PC-3 (cell line): Measurements from ENCODE around the gene GRP. TPM values are rescaled to one million over a fixed set of nuclear protein-coding genes. Genes with fewer than 3 reads are reported as not detected.

ENCODE experiments used
- ATAC-seq: fragments of 200-7000 bp; cut with Tn5 transposase; 2 replicates; pipeline ENCODE4 v1.9.1; 2020; ENCODE audit warnings: mild to moderate bottlenecking, moderate library complexity
- BruUV-seq: library from RNA; stranded (reverse); fragments of 400-500 nt; replicated peaks from 2 replicates; lab custom pipeline; 2021; lab: Mats Ljungman, UMichigan
- CTCF ChIA-PET: fragments of 300-600 bp; sonication (Branson Sonifier 250); formaldehyde crosslinking; loops from one replicate; lab custom pipeline; 2022; ENCODE audit warnings: antibody characterized with exemption; lab: Charles Lee
- POLR2A ChIA-PET: fragments of 300-600 bp; sonication (Branson Sonifier 250); formaldehyde crosslinking; loops from one replicate; lab custom pipeline; 2022; ENCODE audit warnings: antibody characterized with exemption; ENCODE audit not compliant: unreplicated experiment; lab: Charles Lee
- DNase-seq: peaks from one replicate; pipeline ENCODE4 v3.0.0-alpha.2; 2015
- H2AFZ ChIP-seq: fragments of 300-600 bp; sonication (generic); 2 replicates; pipeline ENCODE4 v1.6.0; 2016; ENCODE audit warnings: antibody characterized with exemption, low read length
- H3F3A ChIP-seq: fragments of 300-600 bp; sonication (generic); one replicate; pipeline ENCODE4 v1.6.0; 2017; ENCODE audit warnings: antibody characterized with exemption, low read length, control low read depth, mild to moderate bottlenecking; ENCODE audit not compliant: unreplicated experiment
- H3K27ac ChIP-seq: fragments of 300-600 bp; sonication (generic); 2 replicates; pipeline ENCODE4 v1.5.1; 2016; ENCODE audit warnings: mild to moderate bottlenecking, low read length
- H3K27me3 ChIP-seq: fragments of 300-600 bp; sonication (generic); 2 replicates; pipeline ENCODE4 v1.6.1; 2016; ENCODE audit warnings: low read length, mixed read lengths
- H3K36me3 ChIP-seq: fragments of 300-600 bp; sonication (generic); 2 replicates; pipeline ENCODE4 v1.6.1; 2016; ENCODE audit warnings: low read depth, mixed run types, low read length, mixed read lengths
- H3K4me1 ChIP-seq: fragments of 300-600 bp; sonication (generic); 2 replicates; pipeline ENCODE4 v1.5.1; 2016; ENCODE audit warnings: low read length; ENCODE audit not compliant: insufficient read depth
- H3K4me2 ChIP-seq: fragments of 300-600 bp; sonication (generic); 2 replicates; pipeline ENCODE4 v1.6.0; 2016; ENCODE audit warnings: low read length
- H3K4me3 ChIP-seq: fragments of 300-600 bp; sonication (generic); 2 replicates; pipeline ENCODE4 v1.5.1; 2016; ENCODE audit warnings: mild to moderate bottlenecking, low read length, mixed read lengths
- H3K79me2 ChIP-seq: fragments of 300-600 bp; sonication (generic); 2 replicates; pipeline ENCODE4 v1.6.1; 2017; ENCODE audit warnings: low read length, mixed read lengths
- H3K9ac ChIP-seq: fragments of 300-600 bp; sonication (generic); 2 replicates; pipeline ENCODE4 v1.6.0; 2016; ENCODE audit warnings: mild to moderate bottlenecking, low read length
- H3K9me2 ChIP-seq: fragments of 300-600 bp; sonication (generic); replicated peaks from 2 replicates; pipeline ENCODE4 v1.6.1; 2016; ENCODE audit warnings: mixed run types, low read length, mixed read lengths
- H3K9me3 ChIP-seq: fragments of 300-600 bp; sonication (generic); 2 replicates; pipeline ENCODE4 v1.6.1; 2016; ENCODE audit warnings: low read length, mixed read lengths
- H4K20me1 ChIP-seq: fragments of 300-600 bp; sonication (generic); 2 replicates; pipeline ENCODE4 v1.6.1; 2016; ENCODE audit warnings: low read length, mixed read lengths
- EZH2 ChIP-seq: fragments of 300-600 bp; sonication (generic); IDR thresholded peaks from one replicate; pipeline ENCODE4 v1.6.1; 2017; ENCODE audit warnings: antibody characterized with exemption, mild to moderate bottlenecking, low read length; ENCODE audit not compliant: unreplicated experiment
- EZH2phosphoT487 ChIP-seq: fragments of 300-600 bp; sonication (generic); IDR thresholded peaks from 2 replicates; pipeline ENCODE4 v1.6.1; 2018; ENCODE audit warnings: mild to moderate bottlenecking, antibody characterized with exemption, low read length, borderline replicate concordance
- intact Hi-C: fragments of 100-400 bp; cut with micrococcal nuclease; formaldehyde crosslinking; loops from 2 replicates; pipeline ENCODE4 v1.9.0; 2023
- total RNA-seq: library from RNA; depleted of rRNA; stranded (reverse); fragments of >200 nt; gene quantifications from 2 replicates; pipeline ENCODE4 v1.2.3, GENCODE V29; 2014
- TF ChIP-seq, protein P1 (sequence below): fragments of 300-600 bp; sonication (generic); conservative IDR thresholded peaks from 2 replicates; pipeline ENCODE4 v1.5.1; 2017; ENCODE audit warnings: antibody characterized with exemption, low read depth, mild to moderate bottlenecking, low read length

The GRP gene
- total RNA-seq, 1 experiment from 2014 or later: not detected

DNA sequence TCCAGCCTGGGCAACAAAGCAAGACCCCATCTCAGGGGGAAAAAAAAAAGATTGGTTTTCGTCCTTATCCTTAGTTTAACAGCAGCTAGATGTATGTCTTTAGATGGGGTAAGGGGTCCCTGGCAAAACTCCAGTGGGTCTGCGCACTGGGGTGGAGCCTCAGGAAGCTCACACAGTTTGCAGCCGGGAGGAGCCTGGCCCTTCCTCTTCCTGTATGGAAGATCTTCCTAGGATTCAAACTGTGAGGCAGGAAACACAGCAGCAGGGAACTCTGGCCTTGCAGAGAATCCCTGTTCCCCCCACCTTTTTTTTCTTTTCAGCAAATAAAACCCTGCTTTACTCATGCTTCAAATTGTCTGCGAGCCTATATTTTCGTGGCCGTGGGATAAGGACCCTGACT lies 12.5 kb upstream of the GRP start:
- H3K4me3 ChIP-seq: no peak overlapping the region
- ATAC-seq: no peak
- no peak overlapping the region for H3K4me2 ChIP-seq
- H3K4me1 ChIP-seq: peaks cover 9% of the 10 kb centered on the region
- POLR2A ChIA-PET: no interaction called here
- TF ChIP-seq EZH2phosphoT487: no peak
- no peaks in the 10 kb centered on the region for H3K9me2 ChIP-seq
- no peaks in the 10 kb centered on the region for H4K20me1 ChIP-seq
- no peaks in the 10 kb centered on the region for H3F3A ChIP-seq
- DNase-seq: no peak
- H2AFZ ChIP-seq: no peak overlapping the region
- no peaks in the 10 kb centered on the region for H3K79me2 ChIP-seq
- intact Hi-C loops: no loop called here
- no peak overlapping the region for H3K27ac ChIP-seq
- CTCF ChIA-PET: no interaction called here
- H3K9me3 ChIP-seq: no peaks in the 10 kb centered on the region
- H3K9ac ChIP-seq: no peak overlapping the region
- BruUV-seq: no TSS peak
- peaks cover 12% of the 10 kb centered on the region; the same call in 1 of the 2 replicates for H3K27me3 ChIP-seq
- no peaks in the 10 kb centered on the region for H3K36me3 ChIP-seq

DNA sequence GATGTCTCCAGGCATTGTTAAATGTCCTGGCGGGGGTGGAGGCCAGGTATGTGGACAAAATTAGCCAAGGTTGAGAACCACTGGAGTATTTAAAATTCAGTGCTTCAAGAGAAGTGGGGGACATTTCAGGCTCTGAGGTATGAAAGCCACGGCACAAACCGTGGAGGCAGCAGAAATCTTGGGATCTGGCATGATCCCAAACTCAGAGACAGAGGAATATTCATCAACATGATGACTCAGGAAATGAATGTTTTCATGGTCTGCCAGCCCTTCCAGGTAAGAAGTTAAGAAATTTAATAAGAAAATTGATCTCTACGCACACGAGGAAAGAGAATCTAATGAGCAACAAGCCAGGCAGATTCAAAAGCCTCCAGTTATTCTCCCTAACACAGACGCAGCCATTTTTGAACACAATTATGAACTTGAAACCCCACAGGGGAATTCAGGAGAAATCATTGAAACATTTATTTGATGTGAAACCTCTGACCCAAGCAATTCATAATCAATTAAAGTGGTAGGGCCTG lies 11.3 kb upstream of the GRP start:
- ATAC-seq: no peak
- POLR2A ChIA-PET: no interaction called here
- Histone ChIP-seq H3K4me1 (peaks cover 9% of the 10 kb centered on the region), H2AFZ (no peak overlapping the region), H3K36me3 (no peaks in the 10 kb centered on the region), H3K4me3 (no peak overlapping the region), H3K79me2 (no peaks in the 10 kb centered on the region), H3K9me2 (no peaks in the 10 kb centered on the region), H3K27ac (no peak overlapping the region), H3F3A (no peaks in the 10 kb centered on the region), H3K9ac (no peak overlapping the region), H3K9me3 (no peaks in the 10 kb centered on the region), H3K27me3 (peaks cover 9% of the 10 kb centered on the region), H4K20me1 (no peaks in the 10 kb centered on the region), H3K4me2 (peak overlapping the region; percentile 20)
- TF ChIP-seq EZH2 (no peak), EZH2phosphoT487 (no peak)
- TF ChIP-seq, protein P1, sequence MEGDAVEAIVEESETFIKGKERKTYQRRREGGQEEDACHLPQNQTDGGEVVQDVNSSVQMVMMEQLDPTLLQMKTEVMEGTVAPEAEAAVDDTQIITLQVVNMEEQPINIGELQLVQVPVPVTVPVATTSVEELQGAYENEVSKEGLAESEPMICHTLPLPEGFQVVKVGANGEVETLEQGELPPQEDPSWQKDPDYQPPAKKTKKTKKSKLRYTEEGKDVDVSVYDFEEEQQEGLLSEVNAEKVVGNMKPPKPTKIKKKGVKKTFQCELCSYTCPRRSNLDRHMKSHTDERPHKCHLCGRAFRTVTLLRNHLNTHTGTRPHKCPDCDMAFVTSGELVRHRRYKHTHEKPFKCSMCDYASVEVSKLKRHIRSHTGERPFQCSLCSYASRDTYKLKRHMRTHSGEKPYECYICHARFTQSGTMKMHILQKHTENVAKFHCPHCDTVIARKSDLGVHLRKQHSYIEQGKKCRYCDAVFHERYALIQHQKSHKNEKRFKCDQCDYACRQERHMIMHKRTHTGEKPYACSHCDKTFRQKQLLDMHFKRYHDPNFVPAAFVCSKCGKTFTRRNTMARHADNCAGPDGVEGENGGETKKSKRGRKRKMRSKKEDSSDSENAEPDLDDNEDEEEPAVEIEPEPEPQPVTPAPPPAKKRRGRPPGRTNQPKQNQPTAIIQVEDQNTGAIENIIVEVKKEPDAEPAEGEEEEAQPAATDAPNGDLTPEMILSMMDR: no peak
- intact Hi-C loops: no loop called here
- CTCF ChIA-PET: no interaction called here
- no TSS peak for BruUV-seq
- DNase-seq: peak; percentile 65

DNA sequence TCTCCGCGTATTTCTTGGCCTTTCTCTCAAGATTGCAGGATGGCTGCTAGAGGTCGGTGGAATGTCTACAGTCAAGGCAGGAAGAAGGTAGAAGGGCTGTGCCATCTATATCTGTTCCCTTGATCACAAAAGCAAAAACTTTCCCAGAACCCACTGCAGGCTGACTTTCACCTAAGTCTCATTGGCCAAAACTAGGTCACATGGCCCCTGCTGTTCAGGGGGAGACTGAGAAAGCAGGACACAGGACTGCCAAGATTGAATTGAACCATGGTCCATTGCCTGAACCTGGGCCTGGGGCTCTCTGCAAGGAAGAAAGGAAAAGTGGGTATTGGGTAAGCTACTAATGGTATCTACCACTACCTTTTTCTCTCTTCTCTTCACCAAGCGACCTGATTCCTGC lies 9.7 kb upstream of the GRP start:
- Histone ChIP-seq H4K20me1 (no peaks in the 10 kb centered on the region), H3K79me2 (no peaks in the 10 kb centered on the region), H3K4me2 (no peak overlapping the region), H3K9ac (no peak overlapping the region), H2AFZ (no peak overlapping the region), H3K9me3 (no peaks in the 10 kb centered on the region), H3K27ac (no peak overlapping the region), H3F3A (no peaks in the 10 kb centered on the region), H3K36me3 (no peaks in the 10 kb centered on the region), H3K4me1 (peaks cover 9% of the 10 kb centered on the region), H3K4me3 (no peak overlapping the region), H3K27me3 (peaks cover 20% of the 10 kb centered on the region), H3K9me2 (no peaks in the 10 kb centered on the region)
- TF ChIP-seq, protein P1: no peak
- TF ChIP-seq EZH2phosphoT487 (no peak), EZH2 (no peak)
- no TSS peak for BruUV-seq
- DNase-seq: no peak
- intact Hi-C loops: no loop called here
- CTCF ChIA-PET: no interaction called here
- ATAC-seq: no peak
- POLR2A ChIA-PET: no interaction called here
